ENCODE results near the gene PFN3.

The PFN3 gene

DNA sequence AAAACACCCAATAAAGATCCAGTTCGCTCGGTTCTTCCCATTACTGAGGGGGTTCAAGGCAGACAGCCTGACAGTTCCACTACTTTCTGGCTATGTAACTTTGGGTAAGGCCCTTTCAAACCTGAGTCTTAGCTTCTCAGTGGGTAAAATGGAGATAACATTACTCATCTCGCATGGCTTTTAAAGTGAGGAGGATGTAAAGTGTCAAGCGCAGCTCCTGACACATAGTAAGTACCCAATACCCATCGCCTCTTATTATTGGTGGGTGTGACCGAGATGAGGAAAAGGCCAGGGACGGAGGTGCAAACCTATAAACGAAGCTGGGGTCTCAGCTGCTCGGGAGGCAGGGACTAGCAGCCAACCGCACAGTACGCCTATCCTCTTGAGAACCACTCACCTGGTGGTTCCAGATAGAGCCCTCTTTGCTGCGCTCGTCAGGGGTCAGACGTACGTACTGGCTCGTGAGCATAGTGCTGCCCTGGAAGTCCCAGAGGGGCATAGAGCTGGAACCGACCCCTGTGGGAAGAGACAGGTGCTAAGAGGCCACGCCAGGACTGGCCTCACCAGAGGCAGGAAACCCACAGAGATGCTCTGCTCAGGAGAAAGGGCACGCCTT is 49.6 kb downstream of the PFN3 start:
- Histone ChIP-seq H3K27me3 (ENCODE audit: control insufficient read depth, insufficient read depth, low read length, poor library complexity, severe bottlenecking) (no peaks in the 10 kb centered on the region), H3K9me3 (ENCODE audit: control insufficient read depth, low read length) (no peaks in the 10 kb centered on the region), H3K4me3 (ENCODE audit: insufficient read depth, low read depth, low read length) (peak overlapping the region; percentile 100), H3K4me1 (ENCODE audit: control insufficient read depth, insufficient read depth, low read length) (peaks cover 16% of the 10 kb centered on the region), H3K36me3 (ENCODE audit: control insufficient read depth, insufficient read depth, low read length) (no peaks in the 10 kb centered on the region), H3K27ac (ENCODE audit: insufficient read depth, low read depth, low read length, poor library complexity, severe bottlenecking) (no peak overlapping the region)
- WGBS, 2 experiments, result 19 to 20% methylated on average over 19 of the region's 19 CpGs
